PFSK-1 (cell line): Measurements from ENCODE around the gene PMPCA.

Experiments used
- FOXP2 ChIP-seq: optimal IDR thresholded peaks from 2 replicates; pipeline ENCODE3; 2011; ENCODE audit warnings: borderline replicate concordance, control low read depth, inconsistent platforms; ENCODE audit not compliant: insufficient read depth; ENCODE audit errors: extremely low read length, extremely low read depth
- POLR2AphosphoS5 ChIP-seq: IDR thresholded peaks from 2 replicates; pipeline ENCODE4 v1.6.1; 2012; ENCODE audit warnings: low read depth, mild to moderate bottlenecking, control low read depth, low read length, moderate library complexity
- REST ChIP-seq, 2 experiments: IDR thresholded peaks; 2 replicates each; pipeline versions ENCODE4 v1.6.1 to v1.8.0; 2011 to 2012; ENCODE audit warnings: low read depth in 2 of 2, low read length in 2 of 2, control low read depth in 1 of 2, inconsistent platforms in 1 of 2, mild to moderate bottlenecking in 1 of 2, moderate library complexity in 1 of 2; ENCODE audit not compliant: insufficient read depth in 1 of 2
- SIN3A ChIP-seq: IDR thresholded peaks from 2 replicates; pipeline ENCODE4 v1.6.1; 2012; ENCODE audit warnings: mild to moderate bottlenecking, low read length, moderate library complexity, borderline replicate concordance; ENCODE audit not compliant: insufficient read depth
- TAF1 ChIP-seq: IDR thresholded peaks from 2 replicates; pipeline ENCODE4 v1.6.1; 2012; ENCODE audit warnings: low read length, control low read depth, borderline replicate concordance; ENCODE audit not compliant: insufficient read depth

PMPCA gene

GRCh38 chr9:136464241-136464640 lies 53.8 kb downstream of the PMPCA start:
- TF ChIP-seq REST (IDR thresholded peaks at IDR 0.05; ENCODE audit: insufficient read depth in 1 of 2, low read depth in 2 of 2, low read length in 2 of 2) (no peak), POLR2AphosphoS5 (no peak)

- TF ChIP-seq POLR2AphosphoS5 (no peak), REST (IDR thresholded peaks at IDR 0.05; ENCODE audit: insufficient read depth in 1 of 2, low read depth in 2 of 2, low read length in 2 of 2) (no peak), SIN3A (no peak), TAF1 (no peak), FOXP2 (no peak)
Observed at GRCh38 chr9:136465500-136466154, 55.2 kb downstream of the PMPCA start.

GRCh38 chr9:136466155-136466541 lies 55.7 kb downstream of the PMPCA start:
- TF ChIP-seq SIN3A, result no peak
- no peak for TF ChIP-seq POLR2AphosphoS5
- no peak for TF ChIP-seq REST (IDR thresholded peaks at IDR 0.05; ENCODE audit: insufficient read depth in 1 of 2, low read depth in 2 of 2, low read length in 2 of 2)

GRCh38 chr9:136467766-136468165 lies 57.3 kb downstream of the PMPCA start:
- TF ChIP-seq FOXP2 (no peak), SIN3A (no peak), REST (IDR thresholded peaks at IDR 0.05; ENCODE audit: insufficient read depth in 1 of 2, low read depth in 2 of 2, low read length in 2 of 2) (no peak), TAF1 (no peak), POLR2AphosphoS5 (no peak)

- no peak for TF ChIP-seq FOXP2
- no peak for TF ChIP-seq POLR2AphosphoS5
- TF ChIP-seq TAF1, result no peak
- TF ChIP-seq REST (IDR thresholded peaks at IDR 0.05; ENCODE audit: insufficient read depth in 1 of 2, low read depth in 2 of 2, low read length in 2 of 2), result no peak
- no peak for TF ChIP-seq SIN3A
Observed at GRCh38 chr9:136470356-136470755, 59.9 kb downstream of the PMPCA start.
